HG03097 (cell line): Measurements from ENCODE around the gene OR56A1.
"Not testable (repeated sequence)": the region's sequence is repeated elsewhere in the genome, so short reads cannot be mapped to it uniquely, and the experiment has no call there.

ENCODE experiments used
- ATAC-seq: cut with Tn5 transposase; IDR thresholded peaks from one replicate; pipeline ENCODE4 v1.9.1; 2021; ENCODE audit not compliant: unreplicated experiment, low FRiP score

OR56A1 gene, protein sequence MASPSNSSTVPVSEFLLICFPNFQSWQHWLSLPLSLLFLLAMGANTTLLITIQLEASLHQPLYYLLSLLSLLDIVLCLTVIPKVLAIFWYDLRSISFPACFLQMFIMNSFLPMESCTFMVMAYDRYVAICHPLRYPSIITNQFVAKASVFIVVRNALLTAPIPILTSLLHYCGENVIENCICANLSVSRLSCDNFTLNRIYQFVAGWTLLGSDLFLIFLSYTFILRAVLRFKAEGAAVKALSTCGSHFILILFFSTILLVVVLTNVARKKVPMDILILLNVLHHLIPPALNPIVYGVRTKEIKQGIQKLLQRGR

DNA sequence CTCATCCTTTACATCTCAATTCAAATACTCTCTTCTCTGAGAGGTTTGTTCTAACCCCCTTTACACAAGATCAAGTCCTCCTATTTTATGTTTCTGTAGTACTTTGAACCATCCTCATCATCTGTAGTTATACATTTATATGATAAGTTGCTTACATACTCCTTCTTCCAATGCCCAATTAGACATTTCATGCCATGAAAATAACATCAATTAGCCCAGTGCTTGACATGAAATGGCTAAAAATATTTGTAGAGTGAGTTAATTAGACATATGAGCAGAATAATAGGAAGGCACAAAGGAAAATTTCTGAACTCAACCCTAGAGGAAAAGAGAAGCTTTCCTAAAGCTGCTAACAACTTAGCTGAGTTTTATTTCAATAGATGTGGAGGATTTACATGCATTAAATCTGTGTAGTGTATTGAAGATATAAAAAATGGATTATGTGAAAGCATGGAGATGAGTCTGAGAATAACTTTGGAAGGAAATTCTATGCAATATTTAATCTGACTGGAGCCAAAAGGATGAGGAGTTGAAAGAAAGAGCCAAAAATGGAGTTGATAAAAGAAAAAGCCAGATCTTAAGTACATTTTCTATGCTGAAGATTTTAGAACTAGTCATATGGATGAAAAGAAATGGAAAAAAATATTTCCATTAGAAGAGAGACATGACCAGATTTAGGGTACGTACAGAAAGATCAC is at the start of gene OR56A1:
OR56A1 (minus strand) TSS at position 51 of the 698 bp plus-strand sequence. CDS start 3,066 bp downstream, outside the sequence.
- no peak for ATAC-seq

DNA sequence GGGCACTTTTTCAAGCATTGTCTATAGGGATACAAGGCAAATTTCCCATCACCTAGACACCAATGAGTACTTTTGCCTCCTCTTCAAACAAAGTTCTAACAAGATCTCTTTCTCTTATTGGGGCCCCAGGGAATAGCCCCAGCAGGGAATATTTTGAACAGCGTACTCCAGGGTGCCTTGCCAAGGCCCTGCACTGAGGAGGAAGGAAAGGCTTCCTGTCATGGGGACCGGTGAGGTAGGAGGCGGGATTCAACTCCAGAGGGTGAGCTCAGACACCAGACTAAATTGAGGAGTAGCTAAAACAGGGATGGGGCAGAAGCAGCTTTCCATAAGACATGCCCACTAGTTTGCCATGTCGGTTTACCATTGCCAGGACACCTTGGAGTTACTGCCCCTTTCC is 48.9 kb upstream of the OR56A1 start:
- no peak for ATAC-seq

- no peak for ATAC-seq
These were observed 47.2 kb upstream of the OR56A1 start for GRCh38 chr11:6077723-6078122.

- ATAC-seq: not testable (repeated sequence)
These were observed 45.9 kb upstream of the OR56A1 start for GRCh38 chr11:6076443-6076842.

- no peak for ATAC-seq
These were observed 36.9 kb upstream of the OR56A1 start for GRCh38 chr11:6067502-6067901.

GRCh38 chr11:6062691-6063358 is 32.3 kb upstream of the OR56A1 start:
- no peak for ATAC-seq

DNA sequence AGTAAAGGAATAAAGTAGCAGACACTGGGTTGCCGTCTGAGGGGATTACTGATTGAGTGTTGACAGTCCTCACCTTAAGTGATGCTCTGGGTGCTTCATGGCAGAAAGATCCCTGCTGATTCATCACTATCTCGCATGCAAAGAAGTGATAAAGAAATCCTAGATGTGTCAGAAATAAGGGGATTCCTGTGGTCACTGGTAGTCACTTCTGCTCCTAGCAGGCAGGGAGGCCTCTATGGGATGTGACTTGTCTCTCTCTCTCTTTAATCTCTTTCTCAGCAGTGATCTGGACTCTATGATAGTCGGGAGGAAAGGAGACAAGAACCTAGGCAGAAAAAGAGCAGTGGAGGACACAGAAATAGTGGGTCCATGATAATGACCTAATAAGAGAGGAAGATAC is 30.9 kb upstream of the OR56A1 start:
- ATAC-seq: no peak

GRCh38 chr11:6057452-6057851 is 26.9 kb upstream of the OR56A1 start:
- no peak for ATAC-seq

DNA sequence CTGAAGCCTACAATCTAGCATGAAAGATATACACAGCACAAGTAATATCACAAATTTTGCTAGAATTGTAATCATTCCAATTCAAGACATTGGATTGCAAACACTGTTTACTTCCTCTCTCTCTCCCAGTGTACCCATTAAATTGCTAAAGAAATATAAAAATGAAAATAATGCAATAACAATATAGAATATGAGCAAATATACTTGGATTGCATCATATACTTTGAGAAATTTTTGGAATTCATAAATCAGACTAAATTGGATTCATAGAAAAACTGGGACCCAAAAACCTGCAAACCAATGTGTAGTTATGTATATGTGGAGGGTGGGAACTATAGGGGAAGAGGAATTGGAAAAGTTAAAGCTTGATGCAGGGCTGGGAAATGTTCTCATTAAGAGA is 25.0 kb upstream of the OR56A1 start:
- no peak for ATAC-seq

- no peak for ATAC-seq
These were observed 21.8 kb upstream of the OR56A1 start for GRCh38 chr11:6052374-6052773.

DNA sequence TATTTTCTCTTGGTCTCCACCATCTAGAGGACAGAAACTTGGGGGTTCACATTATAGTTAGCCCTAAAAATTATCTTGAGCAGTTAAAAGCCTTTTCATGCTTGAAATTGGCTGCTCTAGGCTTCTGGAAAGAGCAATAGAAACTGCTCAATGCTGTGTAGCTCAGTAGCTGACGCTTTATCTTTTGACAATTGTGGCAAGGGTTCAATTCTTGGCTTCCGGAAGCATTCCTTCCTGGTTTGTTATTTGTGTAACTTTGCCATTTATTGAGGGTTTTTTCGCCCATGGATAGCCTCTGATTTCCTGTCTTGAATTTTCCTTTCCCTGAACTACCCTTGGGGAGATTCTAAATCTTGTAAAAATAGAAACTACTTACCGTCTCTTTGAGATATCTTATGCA is 10.3 kb upstream of the OR56A1 start:
- ATAC-seq: no peak

- ATAC-seq: no peak
These were observed 3.1 kb downstream of the OR56A1 start for GRCh38 chr11:6027501-6027900.

GRCh38 chr11:6025056-6025455 is 5.5 kb downstream of the OR56A1 start:
- no peak for ATAC-seq

DNA sequence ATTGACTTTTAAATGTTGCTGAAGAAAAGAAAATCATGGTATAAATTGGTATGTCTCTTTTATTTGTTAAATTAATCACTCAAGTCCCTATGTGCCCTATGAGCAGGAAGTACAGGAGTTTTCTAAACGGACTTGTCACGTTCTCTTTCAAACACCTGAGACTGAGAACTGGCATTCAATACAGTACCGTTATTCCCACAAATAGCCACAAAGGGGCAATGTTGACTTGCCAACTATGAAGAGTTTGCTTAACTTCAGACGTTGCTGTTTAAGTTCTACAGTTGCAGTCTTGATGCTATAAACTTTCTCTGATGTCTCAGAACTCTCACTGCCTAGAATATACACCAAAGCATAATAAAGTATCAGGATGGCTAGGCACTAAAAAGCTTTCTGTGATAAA is 7.6 kb downstream of the OR56A1 start:
- no peak for ATAC-seq

GRCh38 chr11:6013042-6013441 is 17.5 kb downstream of the OR56A1 start:
- ATAC-seq: no peak

GRCh38 chr11:6012035-6012668 is 18.4 kb downstream of the OR56A1 start:
- ATAC-seq: no peak

- ATAC-seq: no peak
These were observed 23.7 kb downstream of the OR56A1 start, which contains the start of gene OR56A4 for GRCh38 chr11:6006846-6007245. Gene OR56A4 (minus strand): TSS chr11:6006946. CDS start chr11:6002992, 3,954 bp downstream.

GRCh38 chr11:6006395-6006794 is 24.2 kb downstream of the OR56A1 start:
- ATAC-seq: no peak

DNA sequence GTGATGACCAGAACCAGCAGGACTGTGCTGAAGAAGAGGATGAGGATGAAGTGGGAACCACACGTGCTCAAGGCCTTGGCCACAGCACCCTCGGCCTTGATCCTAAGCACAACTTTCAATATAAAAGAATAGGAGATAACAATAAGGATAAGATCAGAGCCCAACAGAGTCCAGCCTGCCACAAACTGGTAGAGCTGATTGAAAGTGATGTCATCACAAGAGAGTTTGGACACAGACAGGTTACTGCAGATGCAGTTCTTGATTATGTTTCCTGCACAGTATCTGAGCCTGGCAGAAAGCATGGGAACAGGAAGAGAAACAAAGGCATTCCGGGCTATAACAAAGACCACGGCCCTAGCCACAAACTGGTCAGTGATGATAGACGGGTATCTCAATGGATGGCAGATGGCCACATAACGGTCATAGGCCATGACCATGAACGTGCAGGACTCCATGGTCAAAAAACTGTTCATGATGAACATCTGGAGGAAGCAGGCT is 28.3 kb downstream of the OR56A1 start:
- no peak for ATAC-seq

DNA sequence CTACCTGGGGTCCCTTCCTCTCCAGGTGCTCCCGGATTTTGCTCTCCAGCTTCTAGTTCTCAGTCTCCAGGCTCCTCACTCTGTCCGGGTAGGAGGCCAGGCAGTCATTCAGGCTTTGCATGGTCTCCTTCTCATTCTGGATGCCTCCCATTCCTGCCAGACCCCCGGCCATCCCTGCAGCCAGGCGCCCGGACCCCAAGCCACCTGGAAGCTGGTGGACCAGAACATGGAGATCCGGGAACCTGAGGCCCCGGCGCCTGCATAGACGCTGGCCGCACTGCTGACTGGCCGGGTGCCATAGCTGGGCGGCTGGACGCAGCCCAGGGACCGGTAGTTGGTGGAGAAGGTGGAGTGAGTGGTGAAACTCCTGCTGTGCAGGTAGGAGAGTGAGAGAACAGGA is 35.8 kb downstream of the OR56A1 start:
- ATAC-seq: no peak
